ENCODE results near the gene CHID1.

- TF ChIP-seq EZH2 (IDR thresholded peaks at IDR 0.05; ENCODE audit: insufficient read depth, poor library complexity, severe bottlenecking) (no peak), EZH2phosphoT487 (IDR thresholded peaks at IDR 0.05; ENCODE audit: insufficient read depth, low read depth) (no peak)
These were observed 14.5 kb upstream of the CHID1 start for GRCh38 chr11:925158-925495.
